NK-92 treated with Interleukin-12 subunit alpha and Interleukin-12 subunit beta, amount 100 ng/mL, for 24 hours (cell line): ENCODE data around the gene NSMCE3.

Experiments used
- DNase-seq: peaks from one replicate; lab custom pipeline; 2025; lab: John Stamatoyannopoulos, UW

Gene NSMCE3

GRCh38 chr15:29220852-29221251 is 48.8 kb downstream of the NSMCE3 start:
- no peak for DNase-seq

GRCh38 chr15:29216955-29217354 is 52.7 kb downstream of the NSMCE3 start:
- no peak for DNase-seq
